BLaER1 treated with 17β-estradiol and CSF1 and Interleukin-3, amounts not matched to agents 10 nM and 100 nM (cell line): ENCODE data around the gene FAM222A.
A peak's percentile ranks its signal among the peaks of the same experiment; 100 is the strongest.

ENCODE experiments used
- H3K27ac ChIP-seq, 11 experiments: shearing (Covaris generic); formaldehyde crosslinking; 2 replicates each; pipeline ENCODE4 v1.8.1; 2022
- H3K27me3 ChIP-seq, 11 experiments: shearing (Covaris generic); formaldehyde crosslinking; 2 replicates each; pipeline ENCODE4 v1.8.1; 2022
- H3K36me3 ChIP-seq, 11 experiments: shearing (Covaris generic); formaldehyde crosslinking; 2 replicates each; pipeline ENCODE4 v1.8.1; 2022
- H3K4me1 ChIP-seq, 10 experiments: shearing (Covaris generic); formaldehyde crosslinking; 2 replicates each; pipeline ENCODE4 v1.8.1; 2022
- H3K4me2 ChIP-seq, 11 experiments: shearing (Covaris generic); formaldehyde crosslinking; 2 replicates each; pipeline ENCODE4 v1.8.1; 2022
- H3K4me3 ChIP-seq, 10 experiments: shearing (Covaris generic); formaldehyde crosslinking; 2 replicates each; pipeline ENCODE4 v1.8.1; 2022
- H3K9ac ChIP-seq, 11 experiments: shearing (Covaris generic); formaldehyde crosslinking; 2 replicates each; pipeline ENCODE4 v1.8.1; 2022
- H3K9me3 ChIP-seq, 11 experiments: shearing (Covaris generic); formaldehyde crosslinking; replicated peaks in 1 of 11; 2 replicates each; pipeline ENCODE4 v1.8.1; 2022
- H4K20me1 ChIP-seq, 11 experiments: shearing (Covaris generic); formaldehyde crosslinking; 2 replicates each; pipeline ENCODE4 v1.8.1; 2022
- Cebpa-rat ChIP-seq, 11 experiments: shearing (Covaris generic); IDR thresholded peaks; 2 replicates each; pipeline ENCODE4 v1.8.1; 2022

FAM222A gene

DNA sequence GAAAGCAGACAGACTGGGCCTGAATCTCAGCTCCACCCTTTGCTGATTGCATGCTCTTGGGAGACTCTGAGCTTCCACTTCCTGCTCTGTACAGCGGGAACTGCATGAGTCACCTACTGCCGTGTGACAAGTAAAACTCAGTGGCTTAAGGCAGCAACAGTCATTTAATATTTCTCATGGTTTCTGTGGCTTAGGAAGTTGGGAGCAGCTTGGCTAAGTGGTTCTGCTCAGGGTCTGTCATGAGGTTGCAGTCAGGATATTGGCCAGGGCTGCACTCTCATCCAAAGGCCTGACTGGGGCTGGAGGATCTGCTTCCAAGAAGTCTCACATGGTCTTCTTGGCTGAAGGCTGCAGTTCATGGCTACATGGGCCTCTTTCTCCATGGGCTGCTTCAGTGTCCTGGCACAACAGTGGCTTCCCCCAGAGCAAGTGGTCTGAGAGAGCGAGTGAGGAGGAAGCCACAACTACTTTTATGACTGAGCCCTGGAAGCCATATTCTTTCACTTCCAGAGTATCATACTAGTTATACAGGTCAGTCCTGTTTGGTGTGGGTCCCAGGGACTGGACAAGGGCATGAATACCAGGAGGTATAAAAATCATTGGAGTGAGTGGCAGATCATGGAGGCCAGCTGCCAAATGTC is 49.7 kb downstream of the FAM222A start:
- peaks cover 0 to 6% (median 0%) of the 10 kb centered on the region in 11 experiments; a peak in 1 of 22 replicates for H3K36me3 ChIP-seq
- no peak overlapping the region for H3K9ac ChIP-seq
- peak overlapping the region in 6 of 11 experiments; percentile 28 to 61 (median 44); a peak in 7 of 22 replicates for H3K27ac ChIP-seq
- peaks cover 6 to 31% (median 21%) of the 10 kb centered on the region in 10 experiments; a peak in 19 of 20 replicates for H3K4me1 ChIP-seq
- peaks cover 0 to 28% (median 12%) of the 10 kb centered on the region in 11 experiments; a peak in 18 of 22 replicates for H3K9me3 ChIP-seq
- peak overlapping the region in 9 of 11 experiments; percentile 5 to 63 (median 43); a peak in 10 of 22 replicates for H3K4me2 ChIP-seq
- 0 out of 20 replicates have a peak overlapping the region, but pooled peaks of 1 of the 10 experiments have one; percentile 2 for H3K4me3 ChIP-seq
- 0 out of 22 replicates have a peak, but pooled peaks cover 0 to 4% (median 0%) of the 10 kb centered on the region in 11 experiments for H4K20me1 ChIP-seq
- no peaks in the 10 kb centered on the region for H3K27me3 ChIP-seq
- TF ChIP-seq Cebpa-rat (IDR thresholded peaks at IDR 0.05): no peak

GRCh38 chr12:109764123-109764522 is 50.5 kb downstream of the FAM222A start:
- TF ChIP-seq Cebpa-rat (IDR thresholded peaks at IDR 0.05): no peak
- Histone ChIP-seq H3K4me1 (peaks cover 6 to 31% (median 21%) of the 10 kb centered on the region in 10 experiments; a peak in 19 of 20 replicates), H3K9me3 (peaks cover 0 to 28% (median 12%) of the 10 kb centered on the region in 11 experiments; a peak in 18 of 22 replicates), H3K9ac (no peak overlapping the region), H3K4me3 (no peak overlapping the region), H3K27ac (no peak overlapping the region), H3K27me3 (no peaks in the 10 kb centered on the region), H3K4me2 (no peak overlapping the region), H3K36me3 (peaks cover 0 to 6% (median 0%) of the 10 kb centered on the region in 11 experiments; a peak in 1 of 22 replicates), H4K20me1 (peaks cover 0 to 5% (median 0%) of the 10 kb centered on the region in 11 experiments; a peak in 1 of 22 replicates)

- peaks cover 0 to 28% (median 12%) of the 10 kb centered on the region in 11 experiments; a peak in 18 of 22 replicates for H3K9me3 ChIP-seq
- peaks cover 6 to 31% (median 21%) of the 10 kb centered on the region in 10 experiments; a peak in 19 of 20 replicates for H3K4me1 ChIP-seq
- no peak for TF ChIP-seq Cebpa-rat (IDR thresholded peaks at IDR 0.05)
- no peak overlapping the region for H3K27ac ChIP-seq
- H3K4me3 ChIP-seq: no peak overlapping the region
- H3K9ac ChIP-seq: no peak overlapping the region
- no peak overlapping the region for H3K4me2 ChIP-seq
- peaks cover 0 to 6% (median 0%) of the 10 kb centered on the region in 11 experiments; a peak in 1 of 22 replicates for H3K36me3 ChIP-seq
- no peaks in the 10 kb centered on the region for H3K27me3 ChIP-seq
- H4K20me1 ChIP-seq: peaks cover 0 to 10% (median 0%) of the 10 kb centered on the region in 11 experiments; a peak in 1 of 22 replicates
Observed at GRCh38 chr12:109764776-109765445, 51.3 kb downstream of the FAM222A start.

DNA sequence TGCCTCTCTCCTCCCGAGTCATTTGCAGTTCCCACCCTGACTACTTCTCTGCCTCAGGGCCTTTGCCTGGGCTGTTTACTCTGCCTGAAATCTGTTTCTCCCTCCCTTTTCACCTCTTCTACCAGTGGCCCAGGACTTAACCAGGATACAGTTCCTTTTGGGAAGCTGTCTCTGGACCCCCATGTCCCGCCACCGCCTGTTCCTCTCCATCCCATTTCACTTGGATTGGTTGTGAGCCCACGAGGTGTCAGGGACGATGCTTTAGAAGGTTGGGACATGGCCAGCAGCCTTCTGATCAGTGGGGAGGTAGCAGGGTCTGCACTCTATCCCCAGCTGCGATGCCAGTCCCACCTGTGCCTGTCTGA is 51.8 kb downstream of the FAM222A start:
- peaks cover 0 to 28% (median 12%) of the 10 kb centered on the region in 11 experiments; a peak in 18 of 22 replicates for H3K9me3 ChIP-seq
- H3K27ac ChIP-seq: no peak overlapping the region
- peaks cover 0 to 6% (median 0%) of the 10 kb centered on the region in 11 experiments; a peak in 1 of 22 replicates for H3K36me3 ChIP-seq
- TF ChIP-seq Cebpa-rat (IDR thresholded peaks at IDR 0.05): no peak
- peaks cover 0 to 10% (median 0%) of the 10 kb centered on the region in 11 experiments; a peak in 1 of 22 replicates for H4K20me1 ChIP-seq
- H3K9ac ChIP-seq: no peak overlapping the region
- H3K4me3 ChIP-seq: no peak overlapping the region
- peaks cover 4 to 28% (median 18%) of the 10 kb centered on the region in 10 experiments; a peak in 19 of 20 replicates for H3K4me1 ChIP-seq
- no peaks in the 10 kb centered on the region for H3K27me3 ChIP-seq
- H3K4me2 ChIP-seq: no peak overlapping the region

DNA sequence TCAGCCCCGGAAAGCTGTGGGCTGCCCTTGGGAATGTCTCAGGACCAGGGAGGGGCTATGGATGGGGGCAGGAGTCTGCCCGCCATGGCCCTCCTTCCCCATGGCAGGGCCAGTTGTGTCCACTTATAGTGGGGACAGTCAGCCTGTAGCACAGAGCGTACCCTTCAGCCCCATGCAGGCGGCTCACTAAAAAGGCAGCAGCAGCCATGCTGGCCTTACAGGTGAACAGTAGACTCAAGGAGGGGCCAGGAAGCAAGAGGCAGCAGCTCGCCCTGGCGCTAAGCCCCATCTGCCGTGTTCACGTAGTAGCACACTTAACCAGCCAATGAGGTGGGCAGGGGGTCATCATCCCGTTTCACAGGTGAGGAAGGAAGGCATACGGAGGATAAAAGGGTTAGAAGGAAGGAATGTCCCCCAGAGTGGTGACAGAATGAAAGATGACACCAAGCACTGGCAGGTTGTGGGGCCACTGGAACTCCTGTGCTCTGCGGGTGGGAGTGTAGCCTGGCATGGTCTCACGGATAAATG is 52.7 kb downstream of the FAM222A start:
- peaks cover 0 to 10% (median 0%) of the 10 kb centered on the region in 11 experiments; a peak in 1 of 22 replicates for H4K20me1 ChIP-seq
- no peak for TF ChIP-seq Cebpa-rat (IDR thresholded peaks at IDR 0.05)
- H3K4me3 ChIP-seq: no peak overlapping the region
- H3K9me3 ChIP-seq: peaks cover 0 to 28% (median 12%) of the 10 kb centered on the region in 11 experiments; a peak in 18 of 22 replicates
- H3K9ac ChIP-seq: no peak overlapping the region
- H3K4me1 ChIP-seq: peaks cover 0 to 19% (median 12%) of the 10 kb centered on the region in 10 experiments; a peak in 17 of 20 replicates
- no peak overlapping the region for H3K27ac ChIP-seq
- H3K27me3 ChIP-seq: no peaks in the 10 kb centered on the region
- H3K4me2 ChIP-seq: no peak overlapping the region
- H3K36me3 ChIP-seq: peaks cover 0 to 6% (median 0%) of the 10 kb centered on the region in 11 experiments; a peak in 1 of 22 replicates

DNA sequence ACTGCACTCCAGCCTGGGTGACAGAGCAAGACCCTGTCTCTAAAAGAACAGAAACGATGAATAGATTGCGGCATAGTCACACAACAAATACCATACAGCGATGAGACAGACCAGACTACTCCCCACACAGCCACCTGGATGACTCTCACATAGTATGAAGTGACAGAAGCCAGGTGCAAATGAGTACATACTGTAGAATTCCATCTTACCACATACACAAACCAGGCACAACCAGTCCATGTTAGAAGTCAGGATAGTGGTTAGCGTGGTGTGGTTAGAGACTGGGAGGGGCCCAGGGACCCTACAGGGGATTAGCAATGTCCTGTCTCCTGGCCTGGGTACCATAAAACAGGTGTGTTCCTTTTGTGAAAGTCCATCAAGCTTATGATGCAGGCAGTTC is 53.8 kb downstream of the FAM222A start:
- H3K9ac ChIP-seq: no peak overlapping the region

GRCh38 chr12:109767991-109768900 is 54.6 kb downstream of the FAM222A start:
- H3K27me3 ChIP-seq: no peaks in the 10 kb centered on the region
- H3K4me3 ChIP-seq: no peak overlapping the region
- no peak overlapping the region for H3K4me2 ChIP-seq

More for the DNA sequence above, 53.8 kb downstream of the FAM222A start:
- H3K36me3 ChIP-seq: peaks cover 0 to 6% (median 0%) of the 10 kb centered on the region in 11 experiments; a peak in 1 of 22 replicates
- peaks cover 0 to 27% (median 12%) of the 10 kb centered on the region in 11 experiments; a peak in 18 of 22 replicates for H3K9me3 ChIP-seq
- peaks cover 0 to 20% (median 0%) of the 10 kb centered on the region in 11 experiments; a peak in 2 of 22 replicates for H4K20me1 ChIP-seq
- no peak overlapping the region for H3K4me2 ChIP-seq
- no peak overlapping the region for H3K4me3 ChIP-seq
- peaks cover 0 to 11% (median 7%) of the 10 kb centered on the region in 10 experiments; a peak in 17 of 20 replicates for H3K4me1 ChIP-seq
- no peaks in the 10 kb centered on the region for H3K27me3 ChIP-seq
- no peak for TF ChIP-seq Cebpa-rat (IDR thresholded peaks at IDR 0.05)
- no peak overlapping the region for H3K27ac ChIP-seq

More at GRCh38 chr12:109767991-109768900, 54.6 kb downstream of the FAM222A start:
- Histone ChIP-seq H3K9me3 (peaks cover 0 to 20% (median 8%) of the 10 kb centered on the region in 11 experiments; a peak in 18 of 22 replicates), H3K36me3 (peaks cover 0 to 6% (median 0%) of the 10 kb centered on the region in 11 experiments; a peak in 1 of 22 replicates), H3K9ac (no peak overlapping the region), H4K20me1 (peaks cover 0 to 21% (median 0%) of the 10 kb centered on the region in 11 experiments; a peak in 2 of 22 replicates), H3K27ac (no peak overlapping the region), H3K4me1 (peaks cover 0 to 5% (median 2%) of the 10 kb centered on the region in 10 experiments; a peak in 10 of 20 replicates)
- no peak for TF ChIP-seq Cebpa-rat (IDR thresholded peaks at IDR 0.05)
